Stimulated activated CD4-positive, alpha-beta T cell treated with anti-CD3 and anti-CD28 coated beads, Interleukin-1b, Interleukin-23, amount 100 ng/mL, for 24 hours (primary cell): Measurements from ENCODE around the gene SLC25A42.

Experiments
- DNase-seq, 4 experiments: peaks; one replicate each; pipeline ENCODE4 v3.0.0-alpha.2; 2020; ENCODE audit warnings: low read depth in 4 of 4, low spot score in 1 of 4

SLC25A42 gene

DNA sequence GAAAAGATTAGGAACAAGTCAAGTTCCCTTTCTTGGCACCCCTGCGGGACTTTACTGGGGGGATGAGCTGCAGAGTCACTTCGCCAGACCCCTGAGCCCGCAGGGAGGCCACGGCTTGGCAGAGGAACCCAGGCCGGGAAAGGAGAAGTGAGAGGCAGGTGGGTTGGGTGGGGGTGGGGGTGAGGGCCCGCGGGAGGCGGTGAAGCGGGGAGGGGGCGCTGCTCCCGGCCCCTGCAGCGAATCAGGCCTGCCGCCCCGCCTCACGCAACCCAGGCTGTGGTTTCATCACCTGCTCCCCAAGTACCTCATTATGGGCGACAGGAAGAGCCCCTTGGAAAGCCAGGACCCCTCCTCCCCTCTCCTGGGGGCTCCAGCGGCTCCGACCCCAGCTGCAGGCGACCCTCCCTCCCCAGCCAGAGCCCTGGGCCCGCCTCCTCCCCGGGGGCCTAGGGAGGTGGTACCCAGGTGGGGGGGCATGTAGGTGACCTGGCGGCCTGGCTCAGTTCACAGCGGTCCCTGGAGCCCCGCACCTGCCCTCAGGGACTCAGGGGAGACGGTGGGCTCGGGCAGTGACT is 96.8 kb downstream of the SLC25A42 start:
- no peak for DNase-seq

DNA sequence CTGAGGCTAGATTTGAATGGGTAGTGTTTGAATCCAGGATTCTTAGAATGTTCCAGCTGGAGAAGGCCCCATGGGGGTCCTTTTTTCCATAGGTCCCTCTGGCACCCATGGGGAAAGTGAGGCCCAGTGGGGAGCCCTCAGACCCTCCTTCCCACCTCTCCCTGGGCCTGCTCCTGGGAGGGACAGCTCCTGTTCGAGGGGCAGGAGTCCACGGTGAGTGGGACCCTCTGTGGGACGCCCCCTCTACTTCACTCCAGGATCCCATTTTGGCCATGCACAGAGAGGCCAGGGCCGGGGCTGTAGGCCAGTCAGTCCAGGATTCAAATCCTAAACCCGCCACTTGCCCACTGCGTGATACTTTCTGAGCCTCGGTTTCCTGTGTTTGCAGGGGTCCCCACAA is 98.7 kb downstream of the SLC25A42 start:
- DNase-seq = no peak
